GM19238 (cell line): Measurements from ENCODE around the gene LRMDA.

Experiments used
- DNase-seq: peaks from one replicate; pipeline ENCODE4 v3.0.0; 2011; ENCODE audit warnings: low spot score; ENCODE audit not compliant: insufficient read length

Gene LRMDA

GRCh38 chr10:75770626-75771081, 339.2 kb downstream of the LRMDA start:
- no peak for DNase-seq

DNA sequence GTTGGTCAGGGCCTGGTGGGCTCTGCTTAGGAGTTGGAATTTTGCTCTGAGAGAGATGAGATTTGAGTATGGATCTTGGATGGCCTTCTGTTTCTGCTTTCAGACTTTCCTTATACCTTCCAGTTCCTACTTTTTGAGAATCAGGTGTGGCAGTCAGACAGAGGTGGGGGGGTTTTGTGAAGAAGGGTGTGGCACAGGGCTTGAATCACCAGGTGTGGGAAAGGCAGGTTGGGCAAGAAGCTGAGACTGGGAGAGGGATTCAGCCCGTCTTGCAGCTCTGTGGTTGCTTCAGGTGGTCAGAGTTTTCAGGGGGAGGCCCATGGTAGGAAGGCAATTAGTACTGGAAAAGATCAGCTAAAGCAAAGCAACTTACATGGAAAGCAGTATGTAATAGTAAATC, 340.2 kb downstream of the LRMDA start:
- DNase-seq: no peak

DNA sequence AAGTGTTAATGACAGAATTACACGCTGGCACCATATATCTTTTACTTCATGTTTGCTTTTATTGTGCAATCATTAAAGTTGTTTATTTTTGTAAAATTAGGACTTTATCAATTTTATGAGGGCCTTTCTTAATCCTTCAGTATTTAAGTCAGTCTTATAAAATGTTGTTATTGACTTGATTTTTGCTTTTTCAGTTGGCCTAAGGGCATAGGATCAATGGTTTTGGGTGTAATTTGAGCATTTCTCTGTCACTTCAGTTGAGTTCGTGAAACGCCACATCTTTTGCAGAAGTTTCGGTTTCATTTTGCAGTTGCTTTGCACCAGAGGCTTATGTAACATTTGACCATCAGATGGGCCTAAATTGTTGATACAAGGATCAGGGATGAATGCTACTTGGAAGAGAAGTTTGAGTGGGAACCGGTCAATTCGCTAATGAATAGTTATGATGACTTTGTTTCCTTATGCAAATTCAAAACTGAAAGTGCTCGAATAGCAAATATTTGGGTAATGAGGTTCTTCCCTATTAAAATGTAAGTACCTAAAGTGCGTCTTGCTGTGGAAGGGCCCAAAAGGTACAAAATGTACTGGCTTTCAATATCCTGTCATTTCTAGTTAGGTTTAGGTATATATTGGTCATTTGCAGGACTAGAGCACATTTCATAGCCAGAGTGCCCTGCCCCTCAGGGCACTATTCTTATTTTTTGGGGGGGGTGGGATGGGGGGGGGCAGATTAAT, 340.9 kb downstream of the LRMDA start:
- DNase-seq: peak; percentile 8

GRCh38 chr10:75773231-75773780, 341.9 kb downstream of the LRMDA start:
- no peak for DNase-seq

DNA sequence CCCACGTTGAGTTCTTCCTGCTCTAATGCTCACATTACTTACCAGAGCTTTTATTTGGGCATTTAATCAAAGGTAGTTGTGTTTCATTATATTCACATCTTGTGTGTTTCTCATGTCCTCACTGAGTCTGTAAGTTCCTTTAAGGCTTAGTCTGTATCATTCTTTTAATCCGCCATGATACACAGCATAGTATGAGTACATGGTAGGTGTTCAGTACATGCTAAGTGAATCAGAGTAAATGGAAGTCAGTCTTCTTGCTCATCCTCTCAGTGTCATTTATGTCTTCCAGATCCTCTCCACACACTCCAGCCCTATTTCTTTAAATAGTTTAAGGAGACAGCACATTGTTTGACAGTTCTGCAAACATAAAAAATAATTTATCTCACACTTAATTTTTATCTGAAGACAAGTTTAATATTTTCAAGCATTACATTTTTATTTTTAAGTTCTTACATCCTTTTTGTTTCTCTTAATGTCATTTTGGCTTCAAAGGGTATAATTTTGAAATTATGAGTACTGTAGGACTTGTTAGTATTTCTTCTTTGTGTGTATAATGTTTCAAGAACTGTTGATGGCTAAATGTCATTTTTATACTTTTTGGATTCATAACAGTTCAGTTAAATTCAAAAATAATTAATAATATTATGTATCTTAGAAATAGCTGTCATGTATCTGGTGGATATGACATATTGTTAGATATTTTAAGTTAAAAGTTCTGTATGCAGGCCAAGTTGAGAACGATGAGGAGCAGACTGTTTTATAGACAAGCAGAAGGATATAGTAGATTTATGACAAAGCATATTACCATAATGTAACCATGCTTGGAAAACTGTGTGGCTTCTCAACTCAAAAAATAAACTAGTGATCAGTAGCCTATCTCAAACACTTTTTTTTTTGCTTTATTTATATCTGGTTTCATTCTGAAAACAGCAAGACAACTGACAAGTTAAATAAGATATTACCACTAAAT, 342.7 kb downstream of the LRMDA start:
- DNase-seq: no peak

DNA sequence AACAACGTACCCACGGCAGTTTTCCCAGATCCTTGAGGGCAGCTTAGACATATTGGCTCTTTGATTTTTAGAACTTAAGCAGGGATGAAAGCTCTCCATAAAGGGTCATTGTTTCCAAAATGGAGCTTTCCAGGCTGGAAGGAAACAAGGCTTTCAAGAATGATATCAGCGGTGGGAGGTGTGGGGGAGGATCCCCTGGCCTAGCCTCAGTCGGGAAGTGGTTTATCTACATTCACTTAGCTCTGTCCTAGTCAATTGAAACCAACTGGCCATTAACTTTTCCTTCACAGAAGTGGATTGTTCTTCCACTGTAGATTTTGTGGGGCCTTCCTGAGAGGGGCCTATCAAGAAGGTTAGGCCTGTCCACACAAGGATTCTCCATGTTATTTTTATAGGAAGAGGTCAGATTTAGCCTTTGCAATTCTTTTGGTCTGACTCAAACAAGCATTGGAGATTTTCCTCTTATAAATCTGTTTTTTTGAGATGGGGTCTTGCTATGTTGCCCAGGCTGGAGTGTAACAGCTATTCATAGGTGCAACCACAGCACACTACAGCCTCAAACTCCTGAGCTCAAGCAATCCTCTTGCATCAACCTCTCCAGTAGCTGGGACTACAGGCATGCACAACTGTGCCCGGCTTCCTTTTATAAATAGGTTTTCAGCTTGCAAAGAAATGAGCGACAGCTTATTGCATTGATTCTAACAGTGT, 343.5 kb downstream of the LRMDA start:
- DNase-seq: no peak

GRCh38 chr10:75776738-75777504, 345.5 kb downstream of the LRMDA start:
- no peak for DNase-seq

DNA sequence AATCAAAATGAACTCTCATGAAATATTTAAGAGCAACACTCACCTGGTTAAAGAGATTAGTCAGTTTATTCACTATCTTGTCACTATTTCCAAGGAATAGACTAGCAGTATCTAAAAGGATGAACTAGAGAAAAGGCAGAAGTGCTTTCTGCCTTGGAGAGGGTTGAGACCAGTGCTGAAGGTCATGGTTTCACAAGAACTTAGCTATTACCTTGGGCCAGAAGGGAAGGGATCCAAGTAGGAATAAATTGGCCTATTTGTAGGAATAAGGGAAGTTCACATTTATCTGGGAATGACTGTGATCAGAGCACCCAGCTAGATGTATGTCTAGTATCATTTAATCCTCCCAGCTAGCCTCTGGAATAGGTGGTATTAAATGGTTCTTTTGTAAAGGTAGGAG, 347.2 kb downstream of the LRMDA start:
- DNase-seq: no peak

DNA sequence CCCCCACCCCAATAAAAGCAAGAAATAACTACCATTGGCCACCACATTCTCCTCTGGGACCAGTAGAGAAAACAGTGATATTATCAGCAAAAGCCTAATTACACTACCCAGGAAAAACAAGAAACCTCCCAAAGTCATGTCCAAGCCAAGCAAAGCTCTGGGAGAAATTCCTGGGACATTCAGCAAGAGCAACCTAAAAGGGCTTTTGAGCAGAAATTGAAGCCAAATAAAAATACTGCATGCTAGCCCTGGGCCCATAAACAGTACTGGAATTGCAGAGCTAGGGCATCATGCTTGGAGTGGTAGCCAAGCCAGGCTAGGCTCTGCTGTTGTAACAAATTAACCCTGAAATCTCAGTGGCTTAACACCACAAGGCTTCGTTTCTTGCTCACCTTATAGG, 347.9 kb downstream of the LRMDA start:
- no peak for DNase-seq

GRCh38 chr10:75782463-75783248, 351.2 kb downstream of the LRMDA start:
- no peak for DNase-seq

DNA sequence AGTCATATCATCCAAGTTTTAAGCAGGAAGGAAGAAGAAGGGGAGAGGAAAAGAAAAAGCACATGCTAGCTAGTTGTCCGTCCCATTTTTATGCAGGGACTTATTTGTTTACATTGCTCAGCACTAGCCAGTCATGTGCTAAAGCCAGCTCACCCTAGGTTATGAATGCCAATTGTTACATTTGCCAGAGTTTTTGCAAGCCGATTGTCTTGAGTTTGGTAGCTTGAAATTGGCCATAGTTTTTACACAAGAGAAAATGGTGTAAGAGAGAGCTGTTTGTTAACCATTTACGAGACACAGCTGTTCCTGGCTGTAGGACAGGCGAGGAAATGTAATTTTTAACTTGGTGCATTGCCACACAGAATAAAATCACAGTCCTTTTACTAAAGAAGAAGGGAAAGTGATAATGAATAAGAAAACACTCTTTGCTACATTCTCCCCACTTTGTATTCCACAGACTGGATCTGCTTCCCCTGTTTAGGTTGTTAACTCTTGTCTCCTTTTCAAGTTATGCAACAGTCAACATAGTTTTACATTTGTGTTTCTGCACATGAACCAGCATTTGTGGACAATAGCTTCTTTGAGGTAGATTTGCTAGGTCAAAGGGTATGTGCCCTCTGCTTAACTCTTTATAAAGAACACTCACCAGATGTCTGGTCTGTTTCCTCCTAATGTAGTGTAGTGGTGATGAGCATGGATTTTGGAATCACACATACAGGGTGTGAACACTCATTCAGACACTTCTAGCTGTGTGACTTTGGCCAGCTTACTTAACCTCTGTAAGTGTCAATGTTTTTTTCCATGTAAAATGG, 357.2 kb downstream of the LRMDA start:
- no peak for DNase-seq

DNA sequence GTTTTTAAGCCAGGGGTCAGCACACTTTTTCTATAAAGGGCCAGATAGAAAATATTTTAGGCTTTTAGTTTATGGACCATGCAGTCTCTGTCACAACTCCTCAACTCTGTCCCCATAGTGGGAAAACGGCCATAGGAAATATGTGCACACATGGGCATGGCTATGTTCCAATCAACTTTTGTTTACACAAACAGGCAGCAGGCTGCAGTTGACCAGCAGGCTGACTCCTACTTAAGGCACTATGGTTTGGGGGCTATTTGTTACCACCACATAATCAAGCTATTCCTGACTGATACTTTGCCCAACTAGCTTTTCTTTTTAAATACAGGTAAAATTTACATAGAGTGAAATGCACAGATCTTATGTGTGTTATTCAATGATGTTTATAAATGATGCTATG, 362.4 kb downstream of the LRMDA start:
- DNase-seq: no peak

DNA sequence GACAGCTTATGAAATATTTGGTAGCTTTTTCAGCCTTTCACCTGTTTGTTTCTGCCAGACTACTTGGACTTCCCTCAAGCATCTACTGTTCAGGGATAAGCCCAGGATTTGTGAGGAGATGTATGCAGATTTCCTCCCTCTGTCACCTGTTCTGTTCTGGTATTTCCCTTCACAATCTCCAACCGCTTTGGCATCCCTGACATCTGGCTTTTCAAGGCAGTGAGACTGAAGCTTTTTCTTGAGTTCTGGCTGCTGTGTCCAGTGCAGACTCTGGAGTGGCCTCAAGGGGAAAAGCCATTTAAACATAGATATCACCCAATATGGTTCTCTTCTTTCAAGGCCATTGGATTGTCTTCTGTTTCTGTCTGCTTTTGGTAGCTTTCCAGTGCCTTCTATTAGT, 369.7 kb downstream of the LRMDA start:
- DNase-seq: no peak

DNA sequence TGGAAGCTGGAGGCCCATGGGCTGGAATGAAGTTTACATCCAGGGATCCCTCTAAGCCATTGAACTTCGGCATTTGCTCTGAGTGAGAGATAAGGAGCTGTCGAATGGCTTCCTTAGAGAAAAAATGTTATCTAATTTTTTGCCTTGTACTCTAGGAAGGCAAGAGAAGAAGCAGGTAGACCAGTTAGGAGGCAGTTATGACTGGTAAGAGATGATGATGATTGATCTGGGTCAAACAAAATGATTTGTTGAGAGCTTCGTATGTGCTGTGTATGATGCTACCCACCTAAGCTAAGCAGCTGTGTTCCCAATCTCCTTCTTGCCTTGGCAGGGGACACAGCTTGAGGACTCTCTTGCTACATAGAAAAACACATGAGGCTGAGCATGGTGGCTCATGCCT, 370.2 kb downstream of the LRMDA start:
- DNase-seq: no peak

DNA sequence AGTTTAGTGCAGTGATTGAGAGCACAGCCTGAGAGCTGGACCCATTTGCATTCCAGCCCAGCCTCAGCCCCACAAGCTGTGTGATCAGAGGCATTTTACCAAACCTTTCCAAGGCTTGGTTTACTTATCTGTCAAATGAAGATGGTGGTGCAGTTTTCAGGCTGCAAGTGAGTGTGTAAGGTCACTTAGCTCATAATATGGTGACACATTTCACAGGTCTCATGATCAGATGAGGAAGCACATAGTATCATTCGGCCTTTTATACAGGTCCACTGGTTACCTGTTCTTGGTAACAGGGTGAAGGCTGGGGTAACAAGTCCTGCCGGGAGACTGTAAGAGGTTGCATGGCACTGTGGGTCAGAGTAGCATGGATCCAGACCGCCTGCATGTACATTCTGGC, 371.7 kb downstream of the LRMDA start:
- DNase-seq: no peak

DNA sequence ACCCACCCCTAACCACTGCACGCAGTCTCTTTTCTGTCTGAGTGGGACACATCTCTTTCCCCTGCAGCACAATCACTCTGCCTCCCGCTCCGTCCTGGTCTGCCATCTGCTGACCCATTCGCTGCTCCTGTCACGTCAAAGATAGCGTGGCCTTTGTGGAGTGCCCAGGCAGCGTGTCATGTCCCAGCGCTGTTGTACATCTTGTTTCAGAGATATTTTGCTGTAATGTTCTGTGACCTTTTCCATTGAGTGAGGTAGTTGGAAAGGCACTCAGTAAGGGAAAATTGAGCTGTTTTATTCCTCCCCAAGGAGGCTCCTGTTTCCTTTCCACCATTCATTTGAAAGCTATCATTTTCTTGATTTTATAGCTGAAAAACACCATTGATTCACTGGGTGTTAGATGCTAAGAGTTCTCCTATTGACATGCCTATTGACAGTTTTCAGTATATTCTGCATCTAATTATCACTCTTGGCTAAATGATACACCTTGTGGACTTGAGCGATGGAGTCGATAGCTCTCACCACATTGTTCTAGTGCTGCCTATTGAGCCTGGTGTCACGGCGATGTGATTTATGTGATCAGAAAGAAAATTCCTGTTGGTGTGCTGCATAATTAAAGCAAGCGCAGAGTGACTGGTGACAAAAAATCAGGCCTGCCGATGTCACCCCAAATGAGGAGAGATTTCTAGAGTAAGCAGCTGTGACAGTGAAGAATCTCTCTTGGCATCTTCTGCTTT, 372.6 kb downstream of the LRMDA start:
- DNase-seq: no peak

DNA sequence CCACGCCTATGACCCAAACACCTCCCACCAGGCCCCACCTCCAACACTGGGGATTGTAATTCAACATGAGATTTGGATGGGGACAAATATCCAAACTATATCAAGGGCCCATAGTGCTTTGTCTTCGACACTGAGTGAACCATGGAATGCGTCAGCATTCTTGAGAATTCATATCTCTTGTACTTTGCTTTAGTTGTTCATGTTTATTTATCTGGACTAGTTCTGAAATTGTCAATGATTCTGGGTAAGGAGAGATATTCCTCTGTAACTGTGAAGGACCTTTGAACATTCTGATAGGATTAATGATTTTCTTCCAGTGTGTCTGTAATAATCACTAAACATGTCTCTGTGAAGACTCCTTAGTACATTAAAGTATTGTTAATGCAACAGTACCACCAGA, 374.8 kb downstream of the LRMDA start:
- DNase-seq: no peak

DNA sequence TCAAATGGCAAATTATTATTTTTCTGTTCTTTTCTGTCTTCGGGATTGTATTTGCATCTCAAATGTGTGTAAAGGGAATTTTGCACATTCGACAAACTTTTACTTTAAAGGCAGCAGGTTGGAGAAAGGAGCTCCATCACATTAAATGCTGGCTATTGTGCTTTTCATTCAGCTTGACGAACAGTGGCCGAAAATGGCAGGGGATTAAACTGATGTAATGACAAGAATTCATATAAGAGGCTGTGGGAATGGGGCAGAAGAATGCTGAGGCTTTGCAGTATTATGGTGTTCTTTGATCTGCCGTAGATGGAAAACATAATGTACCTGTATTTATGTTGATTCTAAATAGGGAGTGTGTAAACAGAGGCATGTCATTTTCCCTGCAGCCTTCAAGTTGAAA, 376.0 kb downstream of the LRMDA start:
- DNase-seq: no peak
